Measurements from ENCODE around the gene GRID2. TPM values are rescaled to one million over a fixed set of nuclear protein-coding genes. Genes with fewer than 3 reads are reported as not detected.
"Not testable (repeated sequence)": the region's sequence is repeated elsewhere in the genome, so short reads cannot be mapped to it uniquely, and the experiment has no call there.

The GRID2 gene
- total and polyA plus RNA-seq, 10 of the 15 experiments (the other 5 are each of a cell fraction or from before 2014, with no cell fraction given) = not detected

- Histone ChIP-seq H3K27me3 (replicated peaks in 1 of 2; ENCODE audit: control insufficient read depth in 2 of 2, insufficient read depth in 2 of 2, low read length in 1 of 2) (no peaks in the 10 kb centered on the region), H2AFZ (ENCODE audit: control insufficient read depth, low read depth, low read length) (no peak overlapping the region), H3K4me2 (ENCODE audit: control insufficient read depth, insufficient read depth) (no peak overlapping the region), H3K4me3 (no peak overlapping the region), H3K36me3 (ENCODE audit: control insufficient read depth in 2 of 2, insufficient read depth in 2 of 2, low read length in 1 of 2) (no peaks in the 10 kb centered on the region), H3K9ac (ENCODE audit: control insufficient read depth, insufficient read depth, low read length) (no peak overlapping the region), H3K27ac (ENCODE audit: control insufficient read depth, insufficient read depth) (no peak overlapping the region), H4K20me1 (ENCODE audit: control insufficient read depth, insufficient read depth) (no peaks in the 10 kb centered on the region), H3K9me3 (replicated peaks; ENCODE audit: control insufficient read depth, insufficient read depth, low read length) (no peaks in the 10 kb centered on the region), H3K79me2 (ENCODE audit: control insufficient read depth, insufficient read depth, low read length) (no peaks in the 10 kb centered on the region), H3K4me1 (ENCODE audit: control insufficient read depth, insufficient read depth, low read length) (no peaks in the 10 kb centered on the region)
- ChIA-PET SMC1A (ENCODE audit: uncharacterized antibody, unreplicated experiment) (no interaction called here), CTCF (no interaction called here), RAD21 (ENCODE audit: unreplicated experiment) (interaction anchor here (1.2 kb wide), 1 partner anchor 8 kb away, joined by 3 read pairs; no protein-coding TSS in a partner anchor), POLR2A (interaction anchor here (0.9 kb wide), 1 partner anchor 133 kb away, joined by 3 read pairs; no protein-coding TSS in a partner anchor)
- intact Hi-C loops (cut with micrococcal nuclease; ENCODE audit: unreplicated experiment) (no loop called here), in situ Hi-C loops (cut with MboI) (no loop called here)
- no peak for ATAC-seq
- no peak for FAIRE-seq
- no peak for DNase-seq (ENCODE audit: low read depth, low spot score)
- BruUV-seq (replicated peaks) = no TSS peak
- WGBS (ENCODE audit: insufficient coverage, insufficient replicate concordance, low lambda C conversion rate, missing lambda C conversion rate) = 47% methylated on average over 3 of the region's 3 CpGs
- no peak for TF ChIP-seq MTA2 (IDR thresholded peaks at IDR 0.05; ENCODE audit: low read depth)
- TF ChIP-seq ZBTB40 (IDR thresholded peaks at IDR 0.05; ENCODE audit: borderline replicate concordance) = no peak
- TF ChIP-seq POLR2A (IDR thresholded peaks at IDR 0.05; ENCODE audit: low read depth, low read length) = no peak
- TF ChIP-seq IKZF2 (IDR thresholded peaks at IDR 0.05) = no peak
- no peak for TF ChIP-seq BACH1 (IDR thresholded peaks at IDR 0.05; ENCODE audit: borderline replicate concordance)
- TF ChIP-seq CHD2 (IDR thresholded peaks at IDR 0.05; ENCODE audit: borderline replicate concordance, low read depth, low read length) = no peak
These were observed 1055.8 kb downstream of the GRID2 start for GRCh38 chr4:93359586-93359985.

- H3K27ac ChIP-seq (ENCODE audit: control insufficient read depth, insufficient read depth); H3K36me3 ChIP-seq (ENCODE audit: control insufficient read depth in 2 of 2, insufficient read depth in 2 of 2, low read length in 1 of 2); RAD21 ChIA-PET (ENCODE audit: unreplicated experiment); intact Hi-C loops (cut with micrococcal nuclease; ENCODE audit: unreplicated experiment); DNase-seq (ENCODE audit: low read depth, low spot score); H3K4me2 ChIP-seq (ENCODE audit: control insufficient read depth, insufficient read depth); H3K9ac ChIP-seq (ENCODE audit: control insufficient read depth, insufficient read depth, low read length); H3K27me3 ChIP-seq (replicated peaks in 1 of 2; ENCODE audit: control insufficient read depth in 2 of 2, insufficient read depth in 2 of 2, low read length in 1 of 2); H3K9me3 ChIP-seq (replicated peaks; ENCODE audit: control insufficient read depth, insufficient read depth, low read length); SMC1A ChIA-PET (ENCODE audit: uncharacterized antibody, unreplicated experiment); CTCF ChIA-PET; BruUV-seq (replicated peaks); H3K79me2 ChIP-seq (ENCODE audit: control insufficient read depth, insufficient read depth, low read length); H2AFZ ChIP-seq (ENCODE audit: control insufficient read depth, low read depth, low read length); in situ Hi-C loops (cut with MboI); H3K4me3 ChIP-seq; FAIRE-seq; ATAC-seq; POLR2A ChIA-PET; H4K20me1 ChIP-seq (ENCODE audit: control insufficient read depth, insufficient read depth); H3K4me1 ChIP-seq (ENCODE audit: control insufficient read depth, insufficient read depth, low read length): not testable (repeated sequence)
- WGBS (ENCODE audit: insufficient coverage, insufficient replicate concordance, low lambda C conversion rate, missing lambda C conversion rate) = 31% methylated on average over 9 of the region's 9 CpGs
These were observed 1062.5 kb downstream of the GRID2 start for GRCh38 chr4:93366169-93366755.

All from GM12878 (cell line).